ENCODE measurements around the gene PAK5.

DNA sequence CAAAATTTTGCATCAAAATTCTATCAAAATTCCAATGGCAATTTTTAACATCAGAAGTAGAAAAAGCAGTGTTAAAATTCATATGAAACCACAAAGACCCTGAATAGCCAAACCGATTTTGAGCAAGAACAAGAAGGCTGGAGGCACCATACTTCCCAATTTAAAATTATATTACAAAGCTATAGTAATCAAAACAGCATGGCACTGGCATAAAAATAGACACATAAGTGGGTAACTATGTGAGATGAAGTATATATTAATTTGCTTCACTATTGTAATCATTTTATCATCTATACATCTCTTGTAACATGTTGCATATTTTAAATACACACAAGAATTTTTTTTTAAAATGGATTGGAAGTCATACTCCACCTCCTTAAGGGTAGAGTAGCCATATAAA lies 77.4 kb downstream of the PAK5 start:
- TF ChIP-seq, protein P1, sequence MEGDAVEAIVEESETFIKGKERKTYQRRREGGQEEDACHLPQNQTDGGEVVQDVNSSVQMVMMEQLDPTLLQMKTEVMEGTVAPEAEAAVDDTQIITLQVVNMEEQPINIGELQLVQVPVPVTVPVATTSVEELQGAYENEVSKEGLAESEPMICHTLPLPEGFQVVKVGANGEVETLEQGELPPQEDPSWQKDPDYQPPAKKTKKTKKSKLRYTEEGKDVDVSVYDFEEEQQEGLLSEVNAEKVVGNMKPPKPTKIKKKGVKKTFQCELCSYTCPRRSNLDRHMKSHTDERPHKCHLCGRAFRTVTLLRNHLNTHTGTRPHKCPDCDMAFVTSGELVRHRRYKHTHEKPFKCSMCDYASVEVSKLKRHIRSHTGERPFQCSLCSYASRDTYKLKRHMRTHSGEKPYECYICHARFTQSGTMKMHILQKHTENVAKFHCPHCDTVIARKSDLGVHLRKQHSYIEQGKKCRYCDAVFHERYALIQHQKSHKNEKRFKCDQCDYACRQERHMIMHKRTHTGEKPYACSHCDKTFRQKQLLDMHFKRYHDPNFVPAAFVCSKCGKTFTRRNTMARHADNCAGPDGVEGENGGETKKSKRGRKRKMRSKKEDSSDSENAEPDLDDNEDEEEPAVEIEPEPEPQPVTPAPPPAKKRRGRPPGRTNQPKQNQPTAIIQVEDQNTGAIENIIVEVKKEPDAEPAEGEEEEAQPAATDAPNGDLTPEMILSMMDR (IDR thresholded peaks at IDR 0.05): no peak
- TF ChIP-seq EZH2 (IDR thresholded peaks at IDR 0.05; ENCODE audit: borderline replicate concordance, insufficient read depth, low read depth, low read length, poor library complexity, severe bottlenecking): no peak

Data from B cell (primary cell).